Liver (tissue), 3 donors: ENCODE measurements around the gene XRCC6.

Source experiments
- EGR1 ChIP-seq, 2 donors: IDR thresholded peaks; 2 replicates each; pipeline ENCODE4 v1.6.1; 2016 to 2018; ENCODE audit warnings: antibody characterized with exemption in 2 of 2, low read depth in 2 of 2
- MAX ChIP-seq: IDR thresholded peaks from 2 replicates; pipeline ENCODE4 v1.6.1; 2016; ENCODE audit warnings: antibody characterized with exemption
- RAD21 ChIP-seq, 2 donors: IDR thresholded peaks; 2 replicates each; pipeline ENCODE4 v1.6.1; 2016; ENCODE audit warnings: antibody characterized with exemption in 2 of 2, mild to moderate bottlenecking in 2 of 2
- SP1 ChIP-seq: IDR thresholded peaks from 2 replicates; pipeline ENCODE4 v1.6.1; 2018; ENCODE audit warnings: antibody characterized with exemption, mild to moderate bottlenecking
- TAF1 ChIP-seq: conservative IDR thresholded peaks from 2 replicates; pipeline ENCODE4 v1.6.1; 2016; ENCODE audit warnings: antibody characterized with exemption, mild to moderate bottlenecking
- YY1 ChIP-seq: IDR thresholded peaks from 2 replicates; pipeline ENCODE4 v1.6.1; 2016; ENCODE audit warnings: antibody characterized with exemption, mild to moderate bottlenecking
- TF ChIP-seq, protein P1 (sequence below): fragments of 150-350 bp; IDR thresholded peaks from 2 replicates; pipeline ENCODE4 v1.5.1; 2017; ENCODE audit warnings: improper control_type of control experiment, low read depth, low read length; ENCODE audit not compliant: missing input control
- TF ChIP-seq, protein P2 (sequence below): IDR thresholded peaks from 2 replicates; pipeline ENCODE4 v1.6.1; 2016; ENCODE audit warnings: antibody characterized with exemption, mild to moderate bottlenecking
- donor health status: healthy.
- donor health status: healthy.

- TF ChIP-seq, protein P1, sequence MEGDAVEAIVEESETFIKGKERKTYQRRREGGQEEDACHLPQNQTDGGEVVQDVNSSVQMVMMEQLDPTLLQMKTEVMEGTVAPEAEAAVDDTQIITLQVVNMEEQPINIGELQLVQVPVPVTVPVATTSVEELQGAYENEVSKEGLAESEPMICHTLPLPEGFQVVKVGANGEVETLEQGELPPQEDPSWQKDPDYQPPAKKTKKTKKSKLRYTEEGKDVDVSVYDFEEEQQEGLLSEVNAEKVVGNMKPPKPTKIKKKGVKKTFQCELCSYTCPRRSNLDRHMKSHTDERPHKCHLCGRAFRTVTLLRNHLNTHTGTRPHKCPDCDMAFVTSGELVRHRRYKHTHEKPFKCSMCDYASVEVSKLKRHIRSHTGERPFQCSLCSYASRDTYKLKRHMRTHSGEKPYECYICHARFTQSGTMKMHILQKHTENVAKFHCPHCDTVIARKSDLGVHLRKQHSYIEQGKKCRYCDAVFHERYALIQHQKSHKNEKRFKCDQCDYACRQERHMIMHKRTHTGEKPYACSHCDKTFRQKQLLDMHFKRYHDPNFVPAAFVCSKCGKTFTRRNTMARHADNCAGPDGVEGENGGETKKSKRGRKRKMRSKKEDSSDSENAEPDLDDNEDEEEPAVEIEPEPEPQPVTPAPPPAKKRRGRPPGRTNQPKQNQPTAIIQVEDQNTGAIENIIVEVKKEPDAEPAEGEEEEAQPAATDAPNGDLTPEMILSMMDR: no peak
- TF ChIP-seq YY1 (no peak), RAD21 (IDR thresholded peaks at IDR 0.05) (no peak), SP1 (no peak), TAF1 (no peak), EGR1 (IDR thresholded peaks at IDR 0.05; ENCODE audit: low read depth in 2 of 2) (no peak), MAX (no peak)
- TF ChIP-seq, protein P2, sequence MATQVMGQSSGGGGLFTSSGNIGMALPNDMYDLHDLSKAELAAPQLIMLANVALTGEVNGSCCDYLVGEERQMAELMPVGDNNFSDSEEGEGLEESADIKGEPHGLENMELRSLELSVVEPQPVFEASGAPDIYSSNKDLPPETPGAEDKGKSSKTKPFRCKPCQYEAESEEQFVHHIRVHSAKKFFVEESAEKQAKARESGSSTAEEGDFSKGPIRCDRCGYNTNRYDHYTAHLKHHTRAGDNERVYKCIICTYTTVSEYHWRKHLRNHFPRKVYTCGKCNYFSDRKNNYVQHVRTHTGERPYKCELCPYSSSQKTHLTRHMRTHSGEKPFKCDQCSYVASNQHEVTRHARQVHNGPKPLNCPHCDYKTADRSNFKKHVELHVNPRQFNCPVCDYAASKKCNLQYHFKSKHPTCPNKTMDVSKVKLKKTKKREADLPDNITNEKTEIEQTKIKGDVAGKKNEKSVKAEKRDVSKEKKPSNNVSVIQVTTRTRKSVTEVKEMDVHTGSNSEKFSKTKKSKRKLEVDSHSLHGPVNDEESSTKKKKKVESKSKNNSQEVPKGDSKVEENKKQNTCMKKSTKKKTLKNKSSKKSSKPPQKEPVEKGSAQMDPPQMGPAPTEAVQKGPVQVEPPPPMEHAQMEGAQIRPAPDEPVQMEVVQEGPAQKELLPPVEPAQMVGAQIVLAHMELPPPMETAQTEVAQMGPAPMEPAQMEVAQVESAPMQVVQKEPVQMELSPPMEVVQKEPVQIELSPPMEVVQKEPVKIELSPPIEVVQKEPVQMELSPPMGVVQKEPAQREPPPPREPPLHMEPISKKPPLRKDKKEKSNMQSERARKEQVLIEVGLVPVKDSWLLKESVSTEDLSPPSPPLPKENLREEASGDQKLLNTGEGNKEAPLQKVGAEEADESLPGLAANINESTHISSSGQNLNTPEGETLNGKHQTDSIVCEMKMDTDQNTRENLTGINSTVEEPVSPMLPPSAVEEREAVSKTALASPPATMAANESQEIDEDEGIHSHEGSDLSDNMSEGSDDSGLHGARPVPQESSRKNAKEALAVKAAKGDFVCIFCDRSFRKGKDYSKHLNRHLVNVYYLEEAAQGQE: no peak
Measured at GRCh38 chr22:41595703-41596102, 25.4 kb upstream of the XRCC6 start.
